ENCODE results near the gene GUCA1A. TPM values are rescaled to one million over a fixed set of nuclear protein-coding genes. Genes with fewer than 3 reads are reported as not detected.

GUCA1A gene
- total RNA-seq, 1 experiment from 2014 or later = not detected

GRCh38 chr6:42179261-42179944, 6.2 kb downstream of the GUCA1A start (continued):
- TF ChIP-seq POLR2AphosphoS5 (IDR thresholded peaks at IDR 0.05; ENCODE audit: low read depth, low read length) = no peak
- TF ChIP-seq EGR1 (IDR thresholded peaks at IDR 0.05; ENCODE audit: low read depth) = no peak

- no peak overlapping the region for H3K4me3 ChIP-seq (replicated peaks in 1 of 2; ENCODE audit: low read depth in 1 of 2, low read length in 2 of 2)
- H4K20me1 ChIP-seq (ENCODE audit: insufficient read depth) = no peaks in the 10 kb centered on the region
- TF ChIP-seq YY1 (IDR thresholded peaks at IDR 0.05; ENCODE audit: extremely low read depth, insufficient replicate concordance, low read depth, low read length) (no peak), EZH2 (IDR thresholded peaks at IDR 0.05) (no peak), SIN3A (IDR thresholded peaks at IDR 0.05; ENCODE audit: low read depth) (no peak), CEBPB (IDR thresholded peaks at IDR 0.05; ENCODE audit: low read depth) (no peak), ZBTB33 (IDR thresholded peaks at IDR 0.05; ENCODE audit: extremely low read depth, insufficient replicate concordance, low read length) (no peak), MAX (IDR thresholded peaks at IDR 0.05) (no peak)
- H3K27ac ChIP-seq (ENCODE audit: low read depth, low read length) = no peak overlapping the region
- intact Hi-C loops (cut with micrococcal nuclease) = no loop called here
- POLR2A ChIA-PET = no interaction called here
- no TSS peak for BruUV-seq (replicated peaks)
- H3K9ac ChIP-seq (ENCODE audit: low read length) = no peak overlapping the region
- H3K79me2 ChIP-seq (ENCODE audit: insufficient read depth, low read length) = no peaks in the 10 kb centered on the region
- H3K36me3 ChIP-seq (ENCODE audit: control insufficient read depth in 1 of 2, insufficient read depth in 2 of 2, low read length in 2 of 2) = no peaks in the 10 kb centered on the region
- H3K27me3 ChIP-seq (ENCODE audit: insufficient read depth, low read length) = no peaks in the 10 kb centered on the region
- ATAC-seq = no peak
- RAD21 ChIA-PET (ENCODE audit: low non-redundant PET in 1 of 2, low total read pairs in 2 of 2, uncharacterized antibody in 2 of 2, unreplicated experiment in 2 of 2) = no interaction called here
- H3K9me3 ChIP-seq (ENCODE audit: control insufficient read depth in 1 of 2, insufficient read depth in 1 of 2, low read depth in 1 of 2, low read length in 2 of 2) = no peaks in the 10 kb centered on the region
- H2AFZ ChIP-seq (ENCODE audit: low read depth, low read length, poor library complexity, severe bottlenecking) = no peak overlapping the region
- no peaks in the 10 kb centered on the region for H3K9me2 ChIP-seq (ENCODE audit: insufficient read depth)
- DNase-seq (ENCODE audit: low read depth, low spot score) = no peak
- H3K4me2 ChIP-seq (ENCODE audit: low read length) = no peak overlapping the region
- CTCF ChIA-PET = no interaction called here
- peaks cover 0 to 4% of the 10 kb centered on the region in 2 experiments; a peak in 1 of 4 replicates for H3K4me1 ChIP-seq (ENCODE audit: control insufficient read depth in 1 of 2, insufficient read depth in 2 of 2, low read length in 2 of 2)
These were observed 6.8 kb downstream of the GUCA1A start for GRCh38 chr6:42179945-42180313.
